ENCODE results near the gene IMMP2L.
"Not testable (repeated sequence)": the region's sequence is repeated elsewhere in the genome, so short reads cannot be mapped to it uniquely, and the experiment has no call there.

IMMP2L gene

GRCh38 chr7:111074748-111075146 is 487.5 kb downstream of the IMMP2L start:
- no peaks in the 10 kb centered on the region for H3K9me3 Mint-ChIP-seq
- ATAC-seq: no peak
- DNase-seq: no peak
- peak overlapping the region; percentile 56 to 91 for H3K27ac Mint-ChIP-seq
- H3K4me3 Mint-ChIP-seq: peak overlapping the region in 1 of 2 donors; percentile 26
- no peaks in the 10 kb centered on the region for H3K27me3 Mint-ChIP-seq
- peaks cover 76% of the 10 kb centered on the region for H3K4me1 Mint-ChIP-seq

DNA sequence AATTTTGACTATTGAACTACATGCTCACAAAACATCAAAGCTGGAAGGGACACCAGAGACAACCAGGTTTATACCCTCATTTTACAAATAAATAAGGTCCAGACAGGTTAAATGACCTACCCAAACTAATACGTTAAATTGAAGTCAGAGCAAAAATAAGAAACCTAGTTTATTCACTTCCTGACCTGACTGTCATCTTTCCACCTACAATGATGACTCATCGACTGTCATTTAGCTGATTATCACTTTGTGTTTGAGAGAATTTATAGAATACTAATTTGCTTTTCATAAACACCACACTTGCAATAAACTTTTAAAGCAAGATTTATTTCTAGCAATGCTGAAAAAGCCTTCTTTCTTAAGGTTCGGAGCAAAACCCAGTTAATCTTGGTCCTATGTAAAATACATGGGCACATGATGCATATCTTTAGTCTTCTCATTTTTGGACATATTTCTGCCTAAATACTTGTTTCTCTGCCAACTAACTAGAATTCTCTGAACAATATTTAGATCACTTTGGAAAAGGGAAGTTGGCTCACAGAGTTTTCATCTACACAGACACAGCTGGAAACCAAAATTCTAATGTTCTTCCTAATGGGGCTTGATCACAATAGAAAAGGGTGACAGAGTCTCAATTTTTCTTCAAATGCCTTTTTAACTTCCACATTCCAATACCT is 488.1 kb downstream of the IMMP2L start:
- Mint-ChIP-seq H3K9me3 (no peaks in the 10 kb centered on the region), H3K27me3 (no peaks in the 10 kb centered on the region), H3K4me1 (peaks cover 79% of the 10 kb centered on the region), H3K4me3 (peak overlapping the region; percentile 63 to 68), H3K27ac (peak overlapping the region; percentile 74 to 95)
- DNase-seq (no peak), ATAC-seq (peak; percentile 50)

DNA sequence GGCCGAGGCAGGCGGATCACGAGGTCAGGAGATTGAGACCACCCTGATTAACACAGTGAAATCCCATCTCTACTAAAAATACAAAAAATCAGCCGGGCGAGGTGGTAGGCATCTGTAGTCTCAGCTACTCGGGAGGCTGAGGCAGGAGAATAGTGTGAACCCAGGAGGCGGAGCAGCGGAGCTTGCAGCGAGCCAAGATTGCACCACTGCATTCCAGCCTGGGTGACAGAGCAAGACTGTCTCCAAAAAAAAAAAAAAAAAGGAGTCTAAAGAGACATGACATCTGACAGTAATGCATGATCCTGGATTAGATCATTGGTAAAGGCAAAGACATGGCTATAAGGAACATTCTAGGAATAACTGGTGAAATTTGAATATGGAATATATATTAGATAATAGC is 489.6 kb downstream of the IMMP2L start:
- ATAC-seq, DNase-seq, H3K27ac Mint-ChIP-seq, H3K9me3 Mint-ChIP-seq, H3K27me3 Mint-ChIP-seq: not testable (repeated sequence)
- H3K4me3 Mint-ChIP-seq: peak overlapping the region in 1 of 2 donors; percentile 4
- peaks cover 84% of the 10 kb centered on the region for H3K4me1 Mint-ChIP-seq

DNA sequence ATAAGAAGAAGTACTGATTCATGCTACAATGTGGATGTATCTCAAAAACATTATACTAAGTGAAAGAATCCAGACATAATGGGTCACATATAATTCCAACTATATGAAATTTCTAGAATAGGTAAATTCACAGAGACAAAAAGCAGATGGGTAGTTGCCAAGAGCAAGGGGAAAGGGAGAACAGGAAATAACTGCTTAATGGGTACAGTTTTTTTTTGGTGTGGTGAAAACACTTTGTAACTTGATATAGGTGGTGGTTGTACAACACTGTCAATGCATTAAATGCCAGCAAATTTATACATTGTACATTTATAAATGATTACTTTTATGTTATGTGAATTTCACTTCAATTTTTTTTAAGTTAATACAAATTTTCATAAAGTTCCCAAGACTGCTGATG is 490.7 kb downstream of the IMMP2L start:
- no peaks in the 10 kb centered on the region for H3K9me3 Mint-ChIP-seq
- no peak overlapping the region for H3K4me3 Mint-ChIP-seq
- no peak for ATAC-seq
- no peak for DNase-seq
- no peaks in the 10 kb centered on the region for H3K27me3 Mint-ChIP-seq
- peaks cover 82% of the 10 kb centered on the region for H3K4me1 Mint-ChIP-seq
- H3K27ac Mint-ChIP-seq: no peak overlapping the region

DNA sequence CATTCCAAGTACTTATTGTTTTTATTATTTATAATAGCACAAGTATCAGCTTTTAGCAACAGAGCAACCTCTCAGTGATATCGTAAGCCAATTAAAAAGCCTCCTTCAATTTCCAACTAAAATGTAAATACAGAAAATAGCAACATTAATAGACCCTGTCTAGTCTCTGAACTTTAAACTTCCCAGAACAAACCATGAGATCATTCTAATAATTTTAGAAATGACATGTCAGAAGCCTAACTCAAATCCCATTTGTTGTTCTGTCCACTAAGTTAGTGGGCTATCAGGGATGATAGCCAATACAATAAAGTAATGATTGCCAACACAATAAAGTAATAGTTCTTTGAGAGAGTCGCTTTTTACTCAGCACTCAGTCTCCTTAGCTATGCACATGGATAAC is 493.7 kb downstream of the IMMP2L start:
- ATAC-seq: no peak
- peaks cover 54% of the 10 kb centered on the region for H3K4me1 Mint-ChIP-seq
- no peak for DNase-seq
- H3K4me3 Mint-ChIP-seq: no peak overlapping the region
- peaks cover 12 to 15% of the 10 kb centered on the region in 2 donors for H3K9me3 Mint-ChIP-seq
- no peaks in the 10 kb centered on the region for H3K27me3 Mint-ChIP-seq
- H3K27ac Mint-ChIP-seq: no peak overlapping the region

GRCh38 chr7:111067682-111068081 is 494.6 kb downstream of the IMMP2L start:
- Mint-ChIP-seq H3K4me3 (no peak overlapping the region), H3K9me3 (peaks cover 19 to 22% of the 10 kb centered on the region in 2 donors), H3K27me3 (no peaks in the 10 kb centered on the region), H3K4me1 (peaks cover 44% of the 10 kb centered on the region), H3K27ac (no peak overlapping the region)
- ATAC-seq: no peak
- no peak for DNase-seq

- Mint-ChIP-seq H3K27me3 (no peaks in the 10 kb centered on the region), H3K4me1 (peaks cover 40% of the 10 kb centered on the region), H3K27ac (no peak overlapping the region), H3K4me3 (no peak overlapping the region), H3K9me3 (peaks cover 22 to 26% of the 10 kb centered on the region in 2 donors)
- DNase-seq (no peak), ATAC-seq (no peak)
Observed at GRCh38 chr7:111067251-111067650, 495.0 kb downstream of the IMMP2L start.

- Mint-ChIP-seq H3K27me3 (no peaks in the 10 kb centered on the region), H3K27ac (no peak overlapping the region), H3K4me1 (peaks cover 19% of the 10 kb centered on the region), H3K9me3 (peaks cover 33 to 35% of the 10 kb centered on the region in 2 donors), H3K4me3 (no peak overlapping the region)
- DNase-seq (no peak), ATAC-seq (no peak)
Observed at GRCh38 chr7:111063166-111063565, 499.1 kb downstream of the IMMP2L start.

DNA sequence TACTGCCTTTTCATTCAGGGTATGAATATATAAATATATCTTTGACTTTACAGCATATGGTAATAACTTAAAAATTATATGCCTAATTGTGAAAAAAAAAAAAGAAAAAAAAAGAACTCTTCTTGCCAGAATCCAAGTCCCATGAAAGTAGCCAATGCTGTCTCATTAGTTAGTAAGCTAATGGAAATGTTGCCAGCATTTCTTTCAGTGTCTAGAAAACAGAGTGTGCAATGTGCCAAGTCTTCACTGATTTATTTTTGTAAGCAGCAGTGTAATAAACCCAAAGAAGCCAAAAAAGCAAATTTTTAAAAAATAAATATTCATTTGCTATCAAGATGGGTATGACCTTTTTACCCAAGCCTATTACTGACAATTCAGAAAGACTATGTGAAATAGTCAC is 502.5 kb downstream of the IMMP2L start:
- peaks cover 29 to 35% of the 10 kb centered on the region in 2 donors for H3K9me3 Mint-ChIP-seq
- no peaks in the 10 kb centered on the region for H3K27me3 Mint-ChIP-seq
- no peak for DNase-seq
- no peak for ATAC-seq
- no peak overlapping the region for H3K27ac Mint-ChIP-seq
- H3K4me3 Mint-ChIP-seq: no peak overlapping the region
- peaks cover 21% of the 10 kb centered on the region for H3K4me1 Mint-ChIP-seq

GRCh38 chr7:111057066-111057465 is 505.2 kb downstream of the IMMP2L start:
- no peaks in the 10 kb centered on the region for H3K27me3 Mint-ChIP-seq
- ATAC-seq (no peak), DNase-seq (no peak)
- peaks cover 37% of the 10 kb centered on the region for H3K4me1 Mint-ChIP-seq
- H3K4me3 Mint-ChIP-seq: no peak overlapping the region
- H3K27ac Mint-ChIP-seq: no peak overlapping the region
- H3K9me3 Mint-ChIP-seq: peaks cover 7 to 13% of the 10 kb centered on the region in 2 donors

DNA sequence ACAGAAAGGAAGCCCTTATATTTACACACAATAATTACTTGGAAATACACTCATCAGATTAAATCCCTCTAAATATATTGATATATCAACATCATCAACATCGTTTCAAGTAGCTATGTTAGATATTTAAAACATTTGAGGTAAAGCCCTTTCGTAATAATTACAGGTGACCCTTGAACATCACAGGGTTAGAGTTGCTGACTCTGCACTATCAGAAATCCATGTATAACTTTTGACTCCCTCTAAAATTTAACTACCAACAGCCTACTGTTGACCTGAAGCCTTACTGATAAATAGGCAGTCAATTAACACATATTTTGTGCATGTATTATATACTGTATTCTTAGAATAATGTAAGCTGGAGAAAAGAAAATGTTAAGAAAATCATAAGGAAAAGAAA is 505.9 kb downstream of the IMMP2L start:
- ATAC-seq (no peak), DNase-seq (no peak)
- H3K9me3 Mint-ChIP-seq: peaks cover under 1 to 6% of the 10 kb centered on the region in 2 donors
- peaks cover 38% of the 10 kb centered on the region for H3K4me1 Mint-ChIP-seq
- H3K27ac Mint-ChIP-seq: no peak overlapping the region
- H3K27me3 Mint-ChIP-seq: no peaks in the 10 kb centered on the region
- no peak overlapping the region for H3K4me3 Mint-ChIP-seq

DNA sequence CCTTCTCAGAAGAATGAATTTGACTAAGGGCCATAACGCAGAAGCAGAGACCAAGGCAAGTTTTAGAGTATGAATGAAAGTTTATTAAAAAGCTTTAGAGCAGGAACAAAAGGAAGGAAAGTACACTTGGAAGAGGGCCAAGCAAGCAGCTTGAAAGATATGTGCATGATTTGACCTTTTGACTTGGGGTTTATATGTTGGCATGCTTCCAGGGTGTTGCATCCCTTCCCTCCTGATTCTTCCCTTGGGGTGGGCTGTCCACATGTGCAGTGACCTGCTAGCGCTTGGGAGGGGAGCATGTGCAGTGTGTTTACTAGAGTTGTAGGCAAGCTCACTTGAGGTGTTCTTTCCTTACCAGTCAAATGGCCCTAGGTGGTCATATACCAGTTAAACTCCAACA is 509.3 kb downstream of the IMMP2L start:
- DNase-seq: no peak
- Mint-ChIP-seq H3K27me3 (no peaks in the 10 kb centered on the region), H3K4me1 (peaks cover 37% of the 10 kb centered on the region), H3K4me3 (no peak overlapping the region), H3K27ac (peak overlapping the region in 1 of 2 donors; percentile 39), H3K9me3 (peaks cover 0 to 4% of the 10 kb centered on the region in 2 donors)
- no peak for ATAC-seq

- Mint-ChIP-seq H3K4me3 (no peak overlapping the region), H3K4me1 (peaks cover 32% of the 10 kb centered on the region), H3K27me3 (no peaks in the 10 kb centered on the region), H3K9me3 (peaks cover 0 to 4% of the 10 kb centered on the region in 2 donors), H3K27ac (no peak overlapping the region)
- ATAC-seq (no peak), DNase-seq (no peak)
Observed at GRCh38 chr7:111051832-111052231, 510.5 kb downstream of the IMMP2L start.

DNA sequence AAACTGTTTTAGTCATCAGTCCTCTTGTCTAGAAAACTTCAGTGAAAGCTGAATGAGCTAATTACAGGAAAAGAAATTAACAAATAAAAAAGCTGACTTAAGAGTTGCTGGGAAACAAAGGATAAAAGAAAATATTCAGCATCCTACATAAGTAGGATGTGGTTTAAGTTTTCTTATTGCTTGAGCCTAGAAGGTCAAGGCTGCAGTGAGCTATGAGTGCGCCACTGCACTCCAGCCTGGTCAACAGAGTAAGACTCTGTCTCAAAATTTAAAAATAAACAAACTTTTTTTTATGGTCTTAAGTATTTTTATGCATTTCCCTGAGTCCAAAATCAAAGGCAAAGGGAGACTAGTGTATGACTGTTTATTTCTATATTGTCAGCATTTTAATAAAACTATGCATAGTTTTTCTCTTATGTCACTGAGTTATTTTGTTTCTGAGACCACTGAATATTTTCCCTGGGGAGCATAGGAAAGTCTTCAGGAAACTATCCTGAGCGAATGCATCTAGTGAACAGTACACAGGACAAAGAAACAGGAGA is 511.3 kb downstream of the IMMP2L start:
- no peak for ATAC-seq

GRCh38 chr7:111049971-111050680 is 512.2 kb downstream of the IMMP2L start:
- Mint-ChIP-seq H3K9me3 (peaks cover 0 to 4% of the 10 kb centered on the region in 2 donors), H3K27ac (no peak overlapping the region), H3K4me1 (peaks cover 25% of the 10 kb centered on the region), H3K4me3 (no peak overlapping the region), H3K27me3 (no peaks in the 10 kb centered on the region)
- ATAC-seq (no peak), DNase-seq (no peak)

More for the DNA sequence above, 511.3 kb downstream of the IMMP2L start:
- H3K4me3 Mint-ChIP-seq: no peak overlapping the region
- H3K27ac Mint-ChIP-seq: no peak overlapping the region
- H3K9me3 Mint-ChIP-seq: peaks cover 0 to 4% of the 10 kb centered on the region in 2 donors
- H3K27me3 Mint-ChIP-seq: no peaks in the 10 kb centered on the region
- peaks cover 25% of the 10 kb centered on the region for H3K4me1 Mint-ChIP-seq
- no peak for DNase-seq

- no peaks in the 10 kb centered on the region for H3K27me3 Mint-ChIP-seq
- H3K4me1 Mint-ChIP-seq: peaks cover 27% of the 10 kb centered on the region
- DNase-seq (no peak), ATAC-seq (no peak)
- peaks cover 0 to 4% of the 10 kb centered on the region in 2 donors for H3K9me3 Mint-ChIP-seq
- H3K4me3 Mint-ChIP-seq: no peak overlapping the region
- no peak overlapping the region for H3K27ac Mint-ChIP-seq
Observed at GRCh38 chr7:111047595-111047994, 514.7 kb downstream of the IMMP2L start.
